ENCODE results near the gene SYNGR3.

DNA sequence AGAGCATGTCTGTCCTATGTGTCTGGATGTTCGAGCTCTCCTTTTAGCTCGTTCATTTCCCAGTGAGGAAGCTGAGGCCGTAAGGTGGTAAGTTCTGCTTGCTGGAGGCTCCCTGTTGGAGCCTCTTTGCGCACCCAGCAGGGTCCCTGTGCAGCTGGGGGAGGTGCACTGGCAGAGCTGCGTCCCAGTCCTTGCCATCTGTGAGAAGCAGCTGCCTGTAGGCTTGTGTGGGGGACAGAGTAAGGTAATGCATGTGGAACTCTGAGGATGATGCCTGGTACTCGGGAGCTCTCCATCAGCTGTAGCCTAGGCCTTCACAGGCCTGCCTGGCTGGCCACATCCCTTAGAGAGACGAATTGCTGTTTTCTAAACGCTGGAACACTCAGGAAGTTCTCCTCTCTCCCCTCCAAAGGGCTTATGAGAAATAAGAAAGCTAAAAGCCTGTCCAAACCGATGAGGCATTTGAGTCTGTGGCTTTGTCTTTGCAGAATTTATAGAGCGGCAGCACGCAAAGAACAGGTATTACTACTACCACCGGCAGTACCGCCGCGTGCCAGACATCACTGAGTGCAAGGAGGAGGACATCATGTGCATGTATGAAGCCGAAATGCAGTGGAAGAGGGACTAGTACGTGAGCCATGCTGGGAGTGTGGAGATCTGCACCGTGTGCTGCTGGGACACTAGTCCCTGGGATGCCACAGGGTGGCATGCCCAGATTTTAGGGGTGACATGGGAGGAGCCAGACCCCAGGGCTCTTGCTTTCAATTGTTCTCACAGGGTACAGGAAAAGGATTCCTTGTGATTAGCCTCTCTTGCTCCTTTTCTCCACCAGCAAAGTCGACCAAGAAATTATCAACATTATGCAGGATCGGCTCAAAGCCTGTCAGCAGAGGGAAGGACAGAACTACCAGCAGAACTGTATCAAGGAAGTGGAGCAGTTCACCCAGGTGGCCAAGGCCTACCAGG, 28.8 kb upstream of the SYNGR3 start:
- TF ChIP-seq, protein P1, sequence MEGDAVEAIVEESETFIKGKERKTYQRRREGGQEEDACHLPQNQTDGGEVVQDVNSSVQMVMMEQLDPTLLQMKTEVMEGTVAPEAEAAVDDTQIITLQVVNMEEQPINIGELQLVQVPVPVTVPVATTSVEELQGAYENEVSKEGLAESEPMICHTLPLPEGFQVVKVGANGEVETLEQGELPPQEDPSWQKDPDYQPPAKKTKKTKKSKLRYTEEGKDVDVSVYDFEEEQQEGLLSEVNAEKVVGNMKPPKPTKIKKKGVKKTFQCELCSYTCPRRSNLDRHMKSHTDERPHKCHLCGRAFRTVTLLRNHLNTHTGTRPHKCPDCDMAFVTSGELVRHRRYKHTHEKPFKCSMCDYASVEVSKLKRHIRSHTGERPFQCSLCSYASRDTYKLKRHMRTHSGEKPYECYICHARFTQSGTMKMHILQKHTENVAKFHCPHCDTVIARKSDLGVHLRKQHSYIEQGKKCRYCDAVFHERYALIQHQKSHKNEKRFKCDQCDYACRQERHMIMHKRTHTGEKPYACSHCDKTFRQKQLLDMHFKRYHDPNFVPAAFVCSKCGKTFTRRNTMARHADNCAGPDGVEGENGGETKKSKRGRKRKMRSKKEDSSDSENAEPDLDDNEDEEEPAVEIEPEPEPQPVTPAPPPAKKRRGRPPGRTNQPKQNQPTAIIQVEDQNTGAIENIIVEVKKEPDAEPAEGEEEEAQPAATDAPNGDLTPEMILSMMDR (IDR thresholded peaks at IDR 0.05), result no peak
- TF ChIP-seq POLR2A (IDR thresholded peaks at IDR 0.05), result no peak
